Lung (tissue), 12 donors: ENCODE data around the gene SCAMP5. TPM values are rescaled to one million over a fixed set of nuclear protein-coding genes. Genes with fewer than 3 reads are reported as not detected.

Experiments
- ATAC-seq: fragments of 200-7000 bp; cut with Tn5 transposase; one replicate; pipeline ENCODE4 v1.9.1; 2020; ENCODE audit warnings: moderate number of reproducible peaks; ENCODE audit not compliant: insufficient read depth, low FRiP score
- DNase-seq, 3 donors: peaks; one replicate each; pipeline ENCODE4 v3.0.0-alpha.2; 2013 to 2017
- H3K27ac ChIP-seq, 2 donors: one replicate each; pipeline ENCODE4 v1.5.1; 2013; ENCODE audit warnings: mild to moderate bottlenecking in 2 of 2, moderate library complexity in 2 of 2, control low read depth in 1 of 2, inconsistent platforms in 1 of 2, low read depth in 1 of 2, low read length in 1 of 2
- H3K27me3 ChIP-seq, 3 donors: one replicate each; pipeline ENCODE4 v1.5.1; 2013; ENCODE audit warnings: low read length in 2 of 3; ENCODE audit not compliant: control insufficient read depth in 3 of 3, insufficient read depth in 3 of 3
- H3K36me3 ChIP-seq, 4 donors: one replicate each; pipeline ENCODE4 v1.5.1; 2013; ENCODE audit warnings: low read length in 4 of 4, mild to moderate bottlenecking in 1 of 4, moderate library complexity in 1 of 4; ENCODE audit not compliant: control insufficient read depth in 4 of 4, insufficient read depth in 4 of 4
- H3K4me1 ChIP-seq, 5 donors: one replicate each; pipeline ENCODE4 v1.5.1; 2013; ENCODE audit warnings: low read length in 5 of 5, mild to moderate bottlenecking in 2 of 5, moderate library complexity in 1 of 5; ENCODE audit not compliant: control insufficient read depth in 5 of 5, insufficient read depth in 5 of 5
- H3K4me3 ChIP-seq: one replicate; pipeline ENCODE4 v1.5.1; 2013; ENCODE audit warnings: mild to moderate bottlenecking, control low read depth, moderate library complexity
- H3K9ac ChIP-seq, 2 donors: one replicate each; pipeline ENCODE4 v1.5.1; 2013; ENCODE audit warnings: low read length in 2 of 2, control low read depth in 1 of 2; ENCODE audit not compliant: insufficient read depth in 1 of 2
- H3K9me3 ChIP-seq, 4 donors: one replicate each; pipeline ENCODE4 v1.5.1; 2013; ENCODE audit warnings: low read length in 3 of 4, mild to moderate bottlenecking in 1 of 4, moderate library complexity in 1 of 4; ENCODE audit not compliant: control insufficient read depth in 4 of 4, insufficient read depth in 3 of 4
- WGBS, 2 donors: extraction: QIAGEN DNeasy Blood & Tissue Kit; methylation state at CpG; one replicate each; pipeline ENCODE4 v1.1.7; 2013; 5-methylcytosine and 5-hydroxymethylcytosine counted together
- polyA plus RNA-seq, 2 donors: library from polyadenylated mRNA; stranded (reverse); fragments of 200-250 nt; gene quantifications; one replicate each; pipeline ENCODE4 v1.2.1, GENCODE V29; 2013
- total RNA-seq, 2 donors: library from RNA; depleted of rRNA in 1 of 2; stranded (reverse); fragments of >200 nt in 1 of 2; gene quantifications; one replicate each; pipeline ENCODE4 v1.2.1, GENCODE V29; 2014 to 2021
- TF ChIP-seq, protein P1 (sequence below): IDR thresholded peaks from 2 replicates; pipeline ENCODE4 v1.5.1; 2012; ENCODE audit warnings: mild to moderate bottlenecking; ENCODE audit errors: control extremely low read depth, extremely low read depth
- donor health status: control.
- donor health status: control.
- donor health status: Bipolar disorder and iron deficiency.
- donor health status: healthy.
- donor health status: DM: yes; HTN: yes; CAD: no.

SCAMP5 gene
- total and polyA plus RNA-seq, 4 donors: 0.94 to 9.5 (median 4.3) TPM

DNA sequence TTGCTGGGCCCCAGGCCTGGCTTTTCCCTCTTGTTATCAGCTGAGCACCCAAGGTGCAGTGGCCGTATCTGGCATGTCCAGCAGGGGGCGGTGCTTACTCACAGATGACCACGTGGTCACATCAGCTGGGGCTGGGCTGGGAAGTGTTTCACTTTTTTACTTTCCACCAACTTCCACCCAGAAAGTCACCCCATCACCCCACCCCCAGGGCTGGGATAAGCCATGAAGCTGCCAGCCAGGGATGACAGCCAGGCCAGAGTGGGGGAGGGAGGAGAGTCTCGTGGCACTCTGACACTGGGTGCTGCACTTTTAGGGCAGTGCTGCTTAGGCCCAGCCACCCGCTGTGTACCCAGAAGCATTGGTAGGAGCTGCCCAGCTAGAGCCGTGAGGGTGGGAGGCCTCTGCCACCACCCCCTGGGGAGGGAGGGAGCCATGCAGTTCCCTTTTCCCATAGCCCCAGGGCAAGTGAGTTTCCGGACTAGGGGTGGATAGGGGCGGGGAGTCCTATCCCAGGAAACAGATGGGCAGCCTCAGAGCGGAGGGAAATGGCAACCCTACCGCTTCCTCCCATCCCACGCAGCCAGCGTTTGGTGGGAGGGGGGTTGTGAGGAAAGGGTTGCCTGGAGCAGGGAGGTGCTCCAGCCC lies 34.1 kb downstream of the SCAMP5 start:
- H3K9me3 ChIP-seq: no peaks in the 10 kb centered on the region
- H3K4me1 ChIP-seq: peaks cover 0 to 27% (median 5%) of the 10 kb centered on the region in 5 donors
- no peaks in the 10 kb centered on the region for H3K27me3 ChIP-seq
- TF ChIP-seq, protein P1, sequence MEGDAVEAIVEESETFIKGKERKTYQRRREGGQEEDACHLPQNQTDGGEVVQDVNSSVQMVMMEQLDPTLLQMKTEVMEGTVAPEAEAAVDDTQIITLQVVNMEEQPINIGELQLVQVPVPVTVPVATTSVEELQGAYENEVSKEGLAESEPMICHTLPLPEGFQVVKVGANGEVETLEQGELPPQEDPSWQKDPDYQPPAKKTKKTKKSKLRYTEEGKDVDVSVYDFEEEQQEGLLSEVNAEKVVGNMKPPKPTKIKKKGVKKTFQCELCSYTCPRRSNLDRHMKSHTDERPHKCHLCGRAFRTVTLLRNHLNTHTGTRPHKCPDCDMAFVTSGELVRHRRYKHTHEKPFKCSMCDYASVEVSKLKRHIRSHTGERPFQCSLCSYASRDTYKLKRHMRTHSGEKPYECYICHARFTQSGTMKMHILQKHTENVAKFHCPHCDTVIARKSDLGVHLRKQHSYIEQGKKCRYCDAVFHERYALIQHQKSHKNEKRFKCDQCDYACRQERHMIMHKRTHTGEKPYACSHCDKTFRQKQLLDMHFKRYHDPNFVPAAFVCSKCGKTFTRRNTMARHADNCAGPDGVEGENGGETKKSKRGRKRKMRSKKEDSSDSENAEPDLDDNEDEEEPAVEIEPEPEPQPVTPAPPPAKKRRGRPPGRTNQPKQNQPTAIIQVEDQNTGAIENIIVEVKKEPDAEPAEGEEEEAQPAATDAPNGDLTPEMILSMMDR: peak; percentile 96
- H3K4me3 ChIP-seq: no peak overlapping the region
- 2 to 21% methylated on average over 12 of the region's 12 CpGs for WGBS, 2 donors
- ATAC-seq (peak; percentile 75), DNase-seq (peak; percentile 90 to 91 (median 90))
- peaks cover 0 to 6% (median under 1%) of the 10 kb centered on the region in 4 donors for H3K36me3 ChIP-seq
- peak overlapping the region in 1 of 2 donors; percentile 1 for H3K9ac ChIP-seq
- peak overlapping the region; percentile 1 to 77 for H3K27ac ChIP-seq

GRCh38 chr15:75030023-75030413 lies 34.7 kb downstream of the SCAMP5 start:
- Histone ChIP-seq H3K4me1 (peaks cover 0 to 26% (median 5%) of the 10 kb centered on the region in 5 donors), H3K27me3 (no peaks in the 10 kb centered on the region), H3K9me3 (no peaks in the 10 kb centered on the region), H3K4me3 (no peak overlapping the region), H3K27ac (peak overlapping the region; percentile 1 to 77), H3K36me3 (peaks cover 0 to 6% (median 1%) of the 10 kb centered on the region in 4 donors), H3K9ac (no peak overlapping the region)
- WGBS, 2 donors: 14 to 27% methylated on average over 2 of the region's 2 CpGs
- no peak for ATAC-seq
- TF ChIP-seq, protein P1: no peak
- no peak for DNase-seq

DNA sequence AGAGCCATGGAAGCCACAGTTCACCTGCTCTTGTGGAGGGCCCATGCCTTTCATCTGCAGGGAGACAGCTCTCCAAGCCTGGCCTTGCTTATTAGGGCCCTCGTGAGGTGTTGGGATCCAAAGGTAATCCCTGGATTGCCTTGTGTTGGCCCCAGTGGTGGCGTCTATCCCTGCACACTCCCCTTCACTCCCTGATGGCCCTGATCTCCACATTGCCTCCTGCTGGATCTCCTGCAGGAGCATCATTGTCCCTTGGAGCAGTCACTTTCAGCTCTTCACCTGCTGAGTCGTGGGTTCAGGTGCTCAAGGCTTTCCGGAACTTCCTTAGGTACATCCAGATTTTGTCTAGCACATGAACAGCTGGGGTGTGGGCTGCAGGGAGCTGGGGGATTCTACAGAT lies 35.1 kb downstream of the SCAMP5 start:
- WGBS, 2 donors: 85 to 92% methylated on average over 4 of the region's 4 CpGs
- Histone ChIP-seq H3K9me3 (no peaks in the 10 kb centered on the region), H3K27me3 (no peaks in the 10 kb centered on the region), H3K4me3 (no peak overlapping the region), H3K27ac (peak overlapping the region in 1 of 2 donors; percentile 77), H3K9ac (no peak overlapping the region), H3K4me1 (peaks cover 0 to 23% (median 5%) of the 10 kb centered on the region in 5 donors), H3K36me3 (peaks cover 0 to 6% (median 1%) of the 10 kb centered on the region in 4 donors)
- TF ChIP-seq, protein P1: no peak
- ATAC-seq (no peak), DNase-seq (no peak)
